D721Med (cell line): ENCODE data around the gene MIOS.
A peak's percentile ranks its signal among the peaks of the same experiment; 100 is the strongest.

Experiments
- DNase-seq: peaks from one replicate; pipeline ENCODE4 v3.0.0; 2011; ENCODE audit warnings: low spot score; ENCODE audit not compliant: insufficient read length
- FAIRE-seq: peaks from 2 replicates; lab custom pipeline; 2011; peaks lifted over from hg19 to GRCh38; lab: Jason Lieb, UNC
- TF ChIP-seq, protein P1 (sequence below): IDR thresholded peaks from 2 replicates; pipeline ENCODE4 v1.5.1; 2012; ENCODE audit warnings: mild to moderate bottlenecking, control low read depth; ENCODE audit not compliant: insufficient read depth; ENCODE audit errors: missing control alignments

The MIOS gene

DNA sequence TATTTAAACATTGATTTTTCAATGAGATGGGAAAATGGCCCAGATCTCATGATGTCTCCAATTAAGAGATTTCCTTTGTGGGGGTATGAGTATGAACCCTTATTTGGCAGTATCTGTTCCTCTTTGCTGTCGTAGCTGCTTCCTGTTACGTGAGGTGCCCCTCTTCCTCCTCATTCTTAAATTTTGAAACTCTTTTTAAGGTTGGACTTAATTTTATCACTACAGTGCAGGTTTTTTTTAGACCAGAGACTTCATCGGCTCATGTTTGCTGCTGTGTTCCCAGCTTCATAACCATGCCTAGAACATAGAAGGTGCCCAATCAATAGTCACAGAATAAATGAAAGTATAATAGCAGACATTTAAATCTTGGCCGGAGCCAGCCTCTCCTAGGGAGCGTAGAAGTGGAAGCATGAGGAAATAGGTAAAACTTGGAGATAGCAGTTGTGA, 2.4 kb downstream of the MIOS start:
- no peak for DNase-seq
- FAIRE-seq, result no peak
- TF ChIP-seq, protein P1, sequence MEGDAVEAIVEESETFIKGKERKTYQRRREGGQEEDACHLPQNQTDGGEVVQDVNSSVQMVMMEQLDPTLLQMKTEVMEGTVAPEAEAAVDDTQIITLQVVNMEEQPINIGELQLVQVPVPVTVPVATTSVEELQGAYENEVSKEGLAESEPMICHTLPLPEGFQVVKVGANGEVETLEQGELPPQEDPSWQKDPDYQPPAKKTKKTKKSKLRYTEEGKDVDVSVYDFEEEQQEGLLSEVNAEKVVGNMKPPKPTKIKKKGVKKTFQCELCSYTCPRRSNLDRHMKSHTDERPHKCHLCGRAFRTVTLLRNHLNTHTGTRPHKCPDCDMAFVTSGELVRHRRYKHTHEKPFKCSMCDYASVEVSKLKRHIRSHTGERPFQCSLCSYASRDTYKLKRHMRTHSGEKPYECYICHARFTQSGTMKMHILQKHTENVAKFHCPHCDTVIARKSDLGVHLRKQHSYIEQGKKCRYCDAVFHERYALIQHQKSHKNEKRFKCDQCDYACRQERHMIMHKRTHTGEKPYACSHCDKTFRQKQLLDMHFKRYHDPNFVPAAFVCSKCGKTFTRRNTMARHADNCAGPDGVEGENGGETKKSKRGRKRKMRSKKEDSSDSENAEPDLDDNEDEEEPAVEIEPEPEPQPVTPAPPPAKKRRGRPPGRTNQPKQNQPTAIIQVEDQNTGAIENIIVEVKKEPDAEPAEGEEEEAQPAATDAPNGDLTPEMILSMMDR, result no peak

DNA sequence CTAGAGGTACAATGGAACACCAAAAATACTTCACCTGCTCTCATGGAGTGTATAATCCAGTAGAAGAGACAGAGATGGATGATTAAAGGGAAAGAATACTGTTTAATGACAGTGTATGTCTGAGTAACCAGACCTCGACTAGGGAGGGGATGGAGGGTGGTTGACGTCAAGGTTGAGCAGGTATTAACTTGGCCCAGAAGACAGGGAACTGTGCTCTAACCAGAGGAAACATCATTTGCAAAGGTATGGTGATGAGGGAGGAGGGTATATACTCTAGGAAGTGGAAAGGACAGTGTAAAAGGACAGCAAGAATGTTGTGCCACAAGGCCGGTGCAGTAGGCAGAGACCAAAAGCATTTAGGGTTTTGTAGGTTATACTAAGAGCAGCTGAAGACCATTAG, 2.9 kb downstream of the MIOS start:
- FAIRE-seq, result no peak
- TF ChIP-seq, protein P1, result no peak

DNA sequence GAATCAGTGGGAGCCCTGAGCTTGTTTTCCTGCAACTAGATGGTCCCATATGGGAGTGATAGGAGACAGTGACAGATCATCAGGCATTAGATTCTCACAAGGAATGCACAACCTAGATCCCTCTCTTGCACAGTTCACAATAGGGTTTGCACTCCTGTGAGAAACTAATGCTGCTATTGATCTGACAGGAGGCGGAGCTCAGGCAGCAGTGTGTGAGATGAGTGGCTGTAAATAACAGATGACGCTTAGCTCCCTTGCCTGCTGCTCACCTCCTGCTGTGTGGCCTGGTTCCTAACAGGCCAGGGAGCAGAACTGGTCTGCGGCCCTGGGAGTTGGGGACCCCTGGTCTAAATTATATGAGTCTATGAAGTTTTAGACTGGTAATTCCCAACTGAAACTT, 3.9 kb downstream of the MIOS start:
- TF ChIP-seq, protein P1, result no peak
- no peak for DNase-seq
- FAIRE-seq, result peak; percentile 60

More for the DNA sequence above, 2.9 kb downstream of the MIOS start:
- no peak for DNase-seq

DNA sequence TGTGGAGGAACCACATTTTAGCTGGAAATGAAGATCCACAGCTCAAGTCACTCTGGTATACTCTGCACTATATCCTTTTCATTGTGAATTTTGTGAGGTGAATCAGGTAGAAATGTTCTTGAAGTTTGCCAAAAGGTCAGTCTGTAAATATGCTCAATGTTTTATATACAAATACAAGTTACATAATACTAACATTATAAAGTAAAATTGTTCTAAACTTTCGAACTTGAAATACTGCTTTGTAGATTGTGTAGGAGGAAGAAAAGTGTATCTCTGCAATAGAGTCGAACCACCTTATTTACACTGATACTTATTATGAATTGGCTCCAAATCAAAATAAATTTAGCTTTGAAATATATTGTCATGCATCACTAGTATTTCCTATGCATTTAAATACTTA, 7.0 kb downstream of the MIOS start:
- DNase-seq (no peak), FAIRE-seq (no peak)
- TF ChIP-seq, protein P1, result no peak

DNA sequence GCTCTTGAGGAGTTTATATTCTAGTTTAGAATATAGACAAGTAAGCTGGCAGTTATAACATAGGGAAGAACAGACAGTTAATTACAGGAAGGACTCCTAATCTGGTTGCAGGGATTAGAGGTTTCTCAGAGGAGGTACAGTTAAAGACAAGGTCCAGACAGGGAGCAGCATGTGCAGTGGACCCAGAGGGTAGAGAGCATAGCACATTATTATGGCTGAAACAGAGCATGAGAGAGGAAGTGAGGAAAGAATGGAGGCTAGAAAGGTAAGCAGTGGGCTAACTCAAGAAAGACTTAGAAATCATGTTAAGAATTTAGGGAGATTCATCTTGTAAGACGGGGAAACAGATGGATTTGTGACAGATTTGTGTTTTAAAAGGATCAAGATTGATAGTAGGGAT, 9.7 kb downstream of the MIOS start:
- FAIRE-seq (peak; percentile 97), DNase-seq (no peak)
- TF ChIP-seq, protein P1, result no peak

DNA sequence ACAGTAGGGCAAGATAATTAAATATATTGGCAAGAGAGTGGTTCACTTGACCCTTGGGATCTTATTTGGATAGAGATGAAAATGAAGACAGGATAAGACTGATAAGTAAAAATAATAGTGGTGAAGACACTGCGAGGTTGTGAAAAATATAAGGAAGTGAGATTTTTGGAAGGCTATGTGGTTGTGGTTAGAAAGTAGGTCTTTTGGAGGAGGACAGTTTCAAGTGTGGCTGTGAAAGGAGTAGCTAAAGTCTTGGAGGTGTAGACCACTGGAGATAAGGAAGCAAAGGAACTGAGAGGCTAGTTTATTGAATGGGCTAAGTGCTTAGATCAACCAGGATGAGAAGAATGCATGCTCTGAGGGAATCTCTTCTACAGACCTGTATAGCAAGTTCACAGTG, 11.2 kb downstream of the MIOS start:
- no peak for DNase-seq
- TF ChIP-seq, protein P1, result no peak
- FAIRE-seq, result peak; percentile 81

DNA sequence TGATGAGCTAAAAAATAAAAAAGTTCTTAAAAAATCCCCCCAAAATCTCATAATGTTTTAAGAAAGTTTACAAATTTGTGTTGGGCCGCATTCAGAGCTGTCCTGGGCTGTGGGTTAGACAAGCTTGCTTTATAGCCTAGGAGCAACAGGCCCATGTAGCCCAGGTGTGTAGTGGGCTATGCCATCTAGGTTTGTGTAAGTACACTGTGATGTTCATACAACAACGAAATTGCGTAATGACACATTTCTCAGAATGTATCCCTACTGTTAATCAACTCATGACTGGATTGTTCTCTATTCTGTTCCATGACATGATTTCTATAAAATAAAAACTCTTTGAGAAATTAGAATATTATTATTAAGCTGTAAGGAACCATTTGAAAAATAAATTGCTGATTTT, 13.0 kb downstream of the MIOS start:
- TF ChIP-seq, protein P1, result no peak
- FAIRE-seq (peak; percentile 16), DNase-seq (no peak)
